ENCODE results near the gene ADO. TPM values are rescaled to one million over a fixed set of nuclear protein-coding genes. Genes with fewer than 3 reads are reported as not detected.
A peak's percentile ranks its signal among the peaks of the same experiment; 100 is the strongest.

The ADO gene
- total RNA-seq, 6 experiments from 2014 or later, result 13.7 to 19.2 (median 16.5) TPM

DNA sequence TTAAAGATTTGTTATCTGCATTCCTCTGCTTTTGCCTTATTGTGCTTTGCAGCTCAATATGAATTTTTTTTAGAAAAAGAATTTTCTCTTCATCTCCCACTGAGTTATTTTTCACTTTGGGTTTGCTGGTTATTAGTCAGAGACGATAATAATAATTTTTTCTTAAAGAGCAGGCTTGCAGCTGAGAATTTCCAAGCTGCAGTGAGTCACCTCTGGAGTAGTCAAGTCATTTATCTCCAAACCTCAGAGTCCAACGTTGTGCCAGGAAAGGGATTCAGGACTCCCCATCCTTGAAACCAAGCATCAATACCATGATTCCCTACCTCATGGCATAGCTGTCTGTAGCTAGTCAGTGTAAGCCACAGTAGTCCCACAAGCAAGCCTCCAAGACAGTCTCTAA lies 26.8 kb downstream of the ADO start:
- Mint-ChIP-seq H3K27ac (no peak overlapping the region), H3K27me3 (ENCODE audit: insufficient read depth) (peaks cover 6% of the 10 kb centered on the region), H3K4me1 (ENCODE audit: low read depth) (peaks cover 14% of the 10 kb centered on the region), H3K36me3 (ENCODE audit: low read depth) (no peaks in the 10 kb centered on the region), H3K9me3 (peaks cover 4% of the 10 kb centered on the region; the same call in 1 of the 2 replicates), H3K4me3 (no peak overlapping the region)
- peak; percentile 54 for DNase-seq
- TF ChIP-seq, protein P1, sequence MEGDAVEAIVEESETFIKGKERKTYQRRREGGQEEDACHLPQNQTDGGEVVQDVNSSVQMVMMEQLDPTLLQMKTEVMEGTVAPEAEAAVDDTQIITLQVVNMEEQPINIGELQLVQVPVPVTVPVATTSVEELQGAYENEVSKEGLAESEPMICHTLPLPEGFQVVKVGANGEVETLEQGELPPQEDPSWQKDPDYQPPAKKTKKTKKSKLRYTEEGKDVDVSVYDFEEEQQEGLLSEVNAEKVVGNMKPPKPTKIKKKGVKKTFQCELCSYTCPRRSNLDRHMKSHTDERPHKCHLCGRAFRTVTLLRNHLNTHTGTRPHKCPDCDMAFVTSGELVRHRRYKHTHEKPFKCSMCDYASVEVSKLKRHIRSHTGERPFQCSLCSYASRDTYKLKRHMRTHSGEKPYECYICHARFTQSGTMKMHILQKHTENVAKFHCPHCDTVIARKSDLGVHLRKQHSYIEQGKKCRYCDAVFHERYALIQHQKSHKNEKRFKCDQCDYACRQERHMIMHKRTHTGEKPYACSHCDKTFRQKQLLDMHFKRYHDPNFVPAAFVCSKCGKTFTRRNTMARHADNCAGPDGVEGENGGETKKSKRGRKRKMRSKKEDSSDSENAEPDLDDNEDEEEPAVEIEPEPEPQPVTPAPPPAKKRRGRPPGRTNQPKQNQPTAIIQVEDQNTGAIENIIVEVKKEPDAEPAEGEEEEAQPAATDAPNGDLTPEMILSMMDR (IDR thresholded peaks at IDR 0.05), result no peak

DNA sequence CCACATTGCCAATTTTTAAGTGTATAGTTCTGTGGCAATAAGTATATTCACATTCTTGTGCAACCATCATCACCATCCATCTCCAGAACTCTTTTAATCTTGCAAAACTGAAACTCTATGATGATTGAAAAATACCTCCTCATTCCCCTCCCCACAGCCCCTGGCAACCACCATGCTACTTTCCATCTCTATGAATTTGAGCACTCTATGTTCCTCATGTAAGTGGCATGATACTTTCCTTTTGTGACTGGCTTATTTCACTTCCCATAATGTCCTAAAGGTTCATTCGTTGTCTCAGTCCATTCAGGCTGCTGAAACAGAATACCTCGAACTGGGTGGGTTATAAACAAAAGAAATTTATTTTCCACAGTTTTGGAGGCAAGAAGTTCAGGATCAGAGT lies 35.1 kb downstream of the ADO start:
- TF ChIP-seq, protein P1 (IDR thresholded peaks at IDR 0.05), result no peak
- H3K27ac Mint-ChIP-seq, result no peak overlapping the region
- no peak overlapping the region for H3K4me3 Mint-ChIP-seq
- no peaks in the 10 kb centered on the region for H3K36me3 Mint-ChIP-seq (ENCODE audit: low read depth)
- H3K4me1 Mint-ChIP-seq (ENCODE audit: low read depth), result no peaks in the 10 kb centered on the region
- peaks cover 19% of the 10 kb centered on the region for H3K27me3 Mint-ChIP-seq (ENCODE audit: insufficient read depth)
- no peaks in the 10 kb centered on the region for H3K9me3 Mint-ChIP-seq
- no peak for DNase-seq

DNA sequence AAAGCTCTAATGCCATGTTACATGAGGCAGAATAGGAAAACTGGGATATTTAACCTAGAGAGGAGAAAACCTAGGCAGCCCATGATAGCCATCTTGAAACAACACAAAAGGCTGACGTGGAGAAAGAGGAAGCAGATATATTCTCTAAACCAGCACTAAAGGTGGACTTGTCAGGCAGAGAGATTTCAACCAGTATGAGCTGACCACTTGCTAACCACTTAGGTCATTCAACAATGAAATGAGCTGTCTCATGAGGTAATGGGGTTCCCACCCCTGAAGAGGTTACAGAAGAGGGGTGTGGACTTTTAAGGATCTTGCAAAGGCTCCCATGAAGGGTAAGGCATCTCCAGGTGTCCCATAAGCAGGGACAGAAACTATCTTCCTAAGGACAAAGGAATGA lies 38.5 kb downstream of the ADO start:
- Mint-ChIP-seq H3K4me3 (no peak overlapping the region), H3K27ac (no peak overlapping the region)

DNA sequence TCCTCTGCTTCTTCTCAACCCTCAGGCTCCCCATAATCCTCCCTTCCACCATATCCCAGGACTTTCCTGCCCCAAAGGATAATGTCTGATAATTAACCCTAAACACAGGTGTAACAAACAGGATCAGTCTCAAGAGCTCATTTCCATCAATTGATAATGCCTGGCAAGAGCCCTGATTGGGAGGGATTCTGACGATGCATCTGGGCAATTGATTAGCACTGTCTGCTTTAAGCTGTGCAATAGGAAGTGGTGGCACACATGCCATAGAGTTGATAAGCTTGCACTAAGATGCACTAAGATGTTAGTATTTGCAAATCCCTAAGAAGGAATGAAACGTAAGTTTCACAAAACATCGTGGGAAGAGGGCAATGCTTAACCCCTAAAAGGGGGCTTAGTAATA lies 39.1 kb downstream of the ADO start:
- no peak overlapping the region for H3K4me3 Mint-ChIP-seq
- H3K27me3 Mint-ChIP-seq (ENCODE audit: insufficient read depth), result peaks cover 19% of the 10 kb centered on the region
- H3K4me1 Mint-ChIP-seq (ENCODE audit: low read depth), result no peaks in the 10 kb centered on the region
- H3K27ac Mint-ChIP-seq, result no peak overlapping the region
- H3K36me3 Mint-ChIP-seq (ENCODE audit: low read depth), result no peaks in the 10 kb centered on the region
- TF ChIP-seq, protein P1 (IDR thresholded peaks at IDR 0.05), result no peak
- no peak for DNase-seq
- peaks cover 10% of the 10 kb centered on the region; the same call in 1 of the 2 replicates for H3K9me3 Mint-ChIP-seq

More for the DNA sequence above, 38.5 kb downstream of the ADO start:
- TF ChIP-seq, protein P1 (IDR thresholded peaks at IDR 0.05), result no peak
- H3K36me3 Mint-ChIP-seq (ENCODE audit: low read depth), result no peaks in the 10 kb centered on the region
- H3K27me3 Mint-ChIP-seq (ENCODE audit: insufficient read depth), result peaks cover 17% of the 10 kb centered on the region
- H3K9me3 Mint-ChIP-seq, result peaks cover 10% of the 10 kb centered on the region; the same call in 1 of the 2 replicates
- DNase-seq, result no peak
- H3K4me1 Mint-ChIP-seq (ENCODE audit: low read depth), result no peaks in the 10 kb centered on the region

DNA sequence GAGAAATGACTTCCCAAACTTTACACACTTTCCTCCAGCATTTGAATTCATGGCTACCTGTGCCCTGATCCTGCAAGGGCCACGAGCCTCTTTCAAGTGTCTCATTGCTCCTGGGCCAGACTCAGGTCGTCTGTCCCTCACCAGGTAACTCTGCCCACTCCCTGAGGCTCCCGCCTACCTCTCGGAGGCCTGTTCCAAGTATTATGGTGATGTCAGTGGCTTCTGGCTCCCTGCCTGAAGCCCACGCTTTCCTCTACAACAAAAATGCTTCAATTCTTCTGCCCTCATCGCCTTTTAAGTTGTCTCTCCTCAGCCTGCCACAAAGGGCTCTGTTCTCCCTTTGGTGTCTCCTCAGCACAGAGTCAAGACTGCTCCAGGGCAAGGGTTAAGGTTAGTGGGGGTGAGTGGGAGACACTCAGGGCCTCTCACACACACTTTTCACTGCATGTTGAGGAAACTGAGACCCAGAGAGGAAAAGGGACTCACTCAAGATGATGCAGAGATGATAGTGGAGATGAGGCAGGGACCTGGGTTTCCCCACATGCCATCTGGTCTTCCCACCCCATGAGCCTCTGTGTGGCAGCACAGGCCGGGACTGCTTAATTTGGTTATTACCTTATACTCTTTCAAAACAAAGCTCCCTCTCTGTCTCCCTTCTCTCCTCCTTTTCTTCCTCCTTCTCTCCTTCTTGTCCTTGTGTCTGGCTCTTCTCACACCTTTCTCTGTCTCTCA lies 39.9 kb downstream of the ADO start:
- Mint-ChIP-seq H3K9me3 (peaks cover 10% of the 10 kb centered on the region; the same call in 1 of the 2 replicates), H3K27me3 (ENCODE audit: insufficient read depth) (peaks cover 17% of the 10 kb centered on the region), H3K4me3 (no peak overlapping the region), H3K27ac (no peak overlapping the region), H3K4me1 (ENCODE audit: low read depth) (no peaks in the 10 kb centered on the region), H3K36me3 (ENCODE audit: low read depth) (no peaks in the 10 kb centered on the region)
- DNase-seq, result no peak
- TF ChIP-seq, protein P1 (IDR thresholded peaks at IDR 0.05), result no peak

Data from HFFc6 (cell line).